HG03354 (cell line): Measurements from ENCODE around the gene RBM23.
"Not testable (repeated sequence)": the region's sequence is repeated elsewhere in the genome, so short reads cannot be mapped to it uniquely, and the experiment has no call there.

ENCODE experiments used
- ATAC-seq: cut with Tn5 transposase; IDR thresholded peaks from one replicate; pipeline ENCODE4 v1.9.1; 2021; ENCODE audit warnings: mild to moderate bottlenecking; ENCODE audit not compliant: unreplicated experiment, poor library complexity, severe bottlenecking

Gene RBM23

DNA sequence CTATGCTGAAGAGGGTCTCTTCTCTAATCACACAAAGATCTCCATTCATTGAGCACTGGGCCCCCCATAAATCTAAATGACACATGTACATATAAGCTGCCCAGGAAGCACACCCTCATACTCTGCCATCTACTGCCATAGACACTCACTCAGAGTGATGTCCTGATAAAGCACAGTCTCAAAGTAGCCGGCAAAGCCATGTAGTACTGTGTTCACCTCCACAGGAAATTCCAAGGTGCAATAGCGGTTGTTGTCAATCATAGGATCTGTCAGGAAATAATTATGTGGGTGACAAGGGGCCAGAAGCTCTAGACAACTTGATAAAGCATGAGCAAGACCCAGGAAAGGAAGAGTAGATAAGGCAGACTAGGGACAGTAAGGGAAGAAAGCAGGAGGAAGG, 3.3 kb upstream of the RBM23 start:
- ATAC-seq = no peak

- no peak for ATAC-seq
Measured at GRCh38 chr14:22920697-22921096, 1.7 kb upstream of the RBM23 start.

DNA sequence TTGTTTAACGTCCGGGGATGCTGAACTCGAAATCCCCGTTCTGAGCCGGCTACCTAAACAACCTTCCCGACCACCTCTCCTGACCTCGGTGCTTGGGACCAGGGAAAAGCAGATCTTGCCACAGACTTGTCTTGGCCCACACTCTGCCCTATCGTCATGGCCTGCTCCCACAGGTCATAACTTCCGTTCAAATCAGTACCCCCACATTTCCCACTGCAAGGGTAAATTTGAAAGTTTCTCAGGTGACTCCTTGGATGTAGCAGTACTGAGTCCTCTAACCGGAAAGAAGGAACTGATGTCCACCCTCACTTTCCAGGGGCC, 612 bp upstream of the RBM23 start:
- ATAC-seq = no peak

GRCh38 chr14:22915886-22916521, 2.9 kb downstream of the RBM23 start:
- ATAC-seq = no peak

- not testable (repeated sequence) for ATAC-seq
Measured at GRCh38 chr14:22914836-22915235, 4.1 kb downstream of the RBM23 start.

DNA sequence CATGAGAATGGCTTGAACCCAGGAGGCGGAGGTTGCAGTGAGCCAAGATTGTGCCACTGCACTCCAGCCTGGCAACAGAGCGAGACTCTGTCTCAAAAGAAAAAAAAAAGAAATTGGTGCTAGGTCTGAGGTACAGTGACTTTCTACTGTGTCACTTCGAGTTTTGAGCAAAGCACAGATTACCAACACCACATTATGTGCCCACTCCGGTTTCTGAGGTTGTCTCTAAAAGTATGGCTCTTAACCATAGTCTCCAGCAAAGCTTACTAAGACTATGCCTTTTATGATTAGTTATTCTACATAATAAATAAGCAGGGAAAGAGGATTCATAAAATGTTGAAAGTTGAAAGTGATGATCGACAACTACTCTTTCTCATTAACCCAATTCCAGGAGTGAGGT, 8.0 kb downstream of the RBM23 start:
- no peak for ATAC-seq

DNA sequence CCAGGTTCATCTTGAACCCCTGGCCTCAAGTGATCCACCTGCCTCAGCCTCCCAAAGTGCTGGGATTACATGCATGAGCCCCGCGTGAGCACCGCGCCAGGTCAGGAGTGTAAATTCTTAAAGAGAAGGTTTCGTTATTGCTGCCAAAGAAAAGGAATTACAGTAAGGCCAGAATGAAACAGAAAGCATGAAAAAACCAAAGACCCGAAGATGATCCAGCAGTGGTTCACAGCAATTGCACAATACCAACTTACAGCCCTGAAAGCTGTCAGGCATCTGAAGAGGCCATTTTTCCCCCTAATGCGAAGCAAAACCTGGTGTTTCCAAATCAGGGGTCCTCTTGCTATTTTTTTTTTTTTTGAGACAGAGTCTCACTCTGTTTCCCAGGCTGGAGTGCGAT, 10.3 kb downstream of the RBM23 start:
- no peak for ATAC-seq

DNA sequence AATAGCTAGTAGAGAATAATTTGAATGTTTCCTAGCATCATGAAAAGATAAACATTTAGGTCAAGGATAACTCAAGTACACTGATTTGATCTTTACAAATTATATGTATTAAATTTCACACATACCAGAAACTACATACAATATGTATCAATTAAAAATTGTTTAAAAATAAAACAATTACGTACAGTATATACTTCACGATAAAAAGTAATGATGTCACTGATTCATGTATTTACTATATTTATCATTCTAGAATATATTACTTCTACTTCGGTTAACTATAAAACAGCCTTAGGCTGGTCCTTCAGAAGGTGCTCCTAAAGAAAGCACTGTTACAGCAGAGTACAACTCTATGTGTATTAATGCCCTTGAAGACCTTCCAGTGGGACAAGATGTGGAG, 11.5 kb downstream of the RBM23 start:
- no peak for ATAC-seq

DNA sequence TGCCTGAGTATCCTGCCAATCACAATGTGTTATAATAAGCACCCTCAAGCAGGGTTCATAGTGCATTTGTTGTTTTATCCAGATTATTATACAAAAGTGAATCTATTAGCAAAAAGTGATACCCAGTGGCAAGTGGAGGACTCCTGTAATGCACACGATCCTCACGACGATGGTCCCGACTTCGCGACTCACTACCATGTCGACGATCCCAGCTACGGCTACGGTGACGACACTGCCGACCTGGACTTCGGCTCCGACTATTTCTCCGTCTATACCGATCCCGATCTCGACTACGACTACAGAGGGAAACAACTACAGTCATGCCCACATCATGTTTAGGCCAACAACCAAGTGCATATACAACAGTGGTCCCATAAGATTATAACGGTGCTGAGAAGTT, 12.9 kb downstream of the RBM23 start:
- ATAC-seq = no peak

DNA sequence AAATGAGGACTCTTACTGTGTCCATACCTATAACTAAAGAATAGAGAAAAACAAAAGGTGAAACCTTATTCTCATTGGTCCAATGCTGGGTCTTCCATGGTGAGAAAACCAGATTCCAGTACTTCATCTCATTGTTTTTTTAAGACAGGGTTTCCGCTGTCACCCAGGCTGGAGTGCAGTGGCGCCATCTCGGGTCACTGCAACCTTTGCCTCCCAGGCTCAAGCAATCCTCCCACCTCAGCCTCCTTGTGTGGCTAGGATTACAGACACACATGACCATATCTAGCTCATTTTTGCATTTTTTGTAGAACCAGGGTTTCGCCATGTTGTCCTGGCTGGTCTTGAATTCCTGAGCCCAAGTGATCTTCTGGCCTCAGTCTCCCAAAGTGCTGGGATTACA, 13.3 kb downstream of the RBM23 start:
- no peak for ATAC-seq

- no peak for ATAC-seq
Measured at GRCh38 chr14:22903742-22904087, 15.2 kb downstream of the RBM23 start.

DNA sequence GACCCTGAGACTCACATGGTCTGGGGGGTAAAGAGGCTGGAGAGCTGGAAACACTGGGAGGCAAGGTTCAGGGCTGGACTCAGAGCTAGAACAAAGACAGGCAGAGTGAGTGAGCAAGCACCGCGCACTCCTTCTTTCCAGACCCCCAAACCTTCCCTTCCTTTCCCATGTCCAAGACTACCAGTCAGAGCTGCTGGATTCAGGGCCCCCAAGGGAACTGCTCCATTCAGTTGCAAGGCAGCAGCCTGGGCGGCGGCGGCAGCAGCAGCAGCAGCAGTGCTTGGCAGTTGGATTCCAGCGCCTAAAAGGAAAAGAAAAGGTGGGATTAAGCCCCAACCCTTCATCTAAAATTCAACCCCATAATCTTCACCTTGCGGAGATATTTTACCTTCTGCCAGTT, 17.1 kb downstream of the RBM23 start:
- no peak for ATAC-seq

- peak; percentile 55 for ATAC-seq
Measured at GRCh38 chr14:22900081-22900799, 18.7 kb downstream of the RBM23 start.

DNA sequence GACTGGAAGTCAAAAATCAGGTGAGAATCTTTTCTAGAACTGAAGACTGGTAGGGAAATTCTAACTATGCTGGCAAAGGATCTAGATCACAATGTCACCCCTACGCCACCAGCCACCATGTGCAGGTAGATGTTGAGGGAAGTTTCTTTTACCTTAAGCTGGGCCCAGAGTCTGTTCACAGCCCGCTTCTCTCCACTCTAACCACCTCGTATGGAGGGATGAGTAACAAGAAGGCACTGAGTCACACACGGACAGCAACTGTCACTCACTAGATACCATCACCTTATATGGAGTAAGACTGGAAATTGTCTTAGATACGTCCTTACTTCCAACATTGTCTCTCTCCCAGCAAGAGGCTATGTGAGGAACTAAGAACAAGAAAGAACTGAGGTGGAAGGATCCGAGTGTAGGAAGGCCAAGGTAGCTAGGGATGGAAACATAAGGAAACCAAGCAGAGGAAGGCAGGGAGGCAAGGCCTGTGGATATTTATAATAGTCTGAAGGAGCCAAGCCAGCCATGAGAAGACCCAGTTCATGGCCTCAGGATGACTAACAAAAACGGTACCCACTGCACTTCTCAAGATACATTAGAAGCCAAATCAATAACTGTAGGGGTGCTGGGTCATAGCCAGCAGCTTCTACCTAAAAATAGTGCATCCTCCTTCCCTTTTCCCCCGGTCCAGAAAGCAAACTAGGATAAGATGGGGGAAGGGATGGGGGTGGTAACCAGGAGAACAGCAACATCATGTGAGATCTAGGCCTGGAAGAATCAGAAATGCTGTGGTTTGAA, 20.5 kb downstream of the RBM23 start:
- no peak for ATAC-seq

GRCh38 chr14:22897357-22897756, 21.6 kb downstream of the RBM23 start:
- ATAC-seq = no peak

- ATAC-seq = no peak
Measured at GRCh38 chr14:22896760-22897159, 22.2 kb downstream of the RBM23 start.

DNA sequence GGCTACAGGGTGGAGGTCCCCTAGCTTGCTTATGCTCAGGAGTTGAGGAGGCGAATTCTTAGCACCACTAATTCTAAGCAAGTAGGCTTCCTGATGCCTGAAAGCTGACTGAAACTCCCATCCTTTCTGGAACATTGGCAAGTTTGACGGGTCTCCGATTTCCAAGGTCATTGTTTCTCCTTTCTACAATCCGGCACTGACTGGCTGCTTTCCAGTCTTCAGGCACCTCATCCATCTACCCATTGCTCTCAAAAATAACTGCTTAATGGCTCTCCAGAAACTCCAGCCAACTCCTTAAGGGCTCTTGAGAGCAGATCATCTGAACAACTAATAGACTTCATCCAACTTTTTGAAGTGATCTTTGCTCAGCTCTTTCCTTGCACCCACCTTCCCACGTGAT, 22.6 kb downstream of the RBM23 start:
- ATAC-seq = no peak

DNA sequence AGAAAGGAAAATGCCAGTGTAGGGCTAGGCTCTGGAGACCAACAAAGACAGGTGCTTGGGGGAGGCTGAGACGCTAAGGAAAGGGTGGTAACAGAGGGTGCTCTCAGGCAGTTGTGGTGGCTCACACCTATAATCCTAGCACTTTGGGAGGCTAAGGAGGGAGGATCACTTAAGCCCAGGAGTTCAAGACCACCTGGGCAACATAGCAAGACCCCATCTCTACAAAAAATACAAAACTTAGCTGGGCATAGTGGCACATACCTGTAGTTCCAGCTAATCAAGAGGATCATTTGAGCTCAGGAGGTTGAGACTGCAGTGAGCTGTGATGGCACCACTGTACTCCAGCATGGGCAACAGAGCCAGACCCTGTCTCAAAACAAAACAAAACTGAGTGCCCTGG, 23.5 kb downstream of the RBM23 start:
- no peak for ATAC-seq

DNA sequence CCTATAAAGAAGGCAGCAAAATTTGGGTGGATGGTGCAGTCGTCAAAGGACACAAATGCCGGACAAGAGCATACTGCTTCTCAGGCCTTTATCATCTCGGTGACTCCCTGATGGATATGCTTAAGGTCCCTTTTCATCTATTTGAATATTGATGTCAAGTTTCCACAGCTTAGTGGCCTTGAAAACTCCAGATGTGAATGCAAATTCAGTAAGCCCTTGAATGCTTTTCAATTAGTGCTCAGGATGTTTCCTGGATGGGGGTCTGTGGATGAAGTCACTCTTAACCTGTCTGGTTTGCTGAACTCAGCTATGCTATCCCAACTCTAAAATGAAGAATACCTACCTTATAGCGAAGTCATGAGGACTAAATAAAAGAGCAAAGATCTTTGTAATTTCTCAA, 25.2 kb downstream of the RBM23 start:
- ATAC-seq = no peak

GRCh38 chr14:22892488-22892887, 26.5 kb downstream of the RBM23 start:
- no peak for ATAC-seq

DNA sequence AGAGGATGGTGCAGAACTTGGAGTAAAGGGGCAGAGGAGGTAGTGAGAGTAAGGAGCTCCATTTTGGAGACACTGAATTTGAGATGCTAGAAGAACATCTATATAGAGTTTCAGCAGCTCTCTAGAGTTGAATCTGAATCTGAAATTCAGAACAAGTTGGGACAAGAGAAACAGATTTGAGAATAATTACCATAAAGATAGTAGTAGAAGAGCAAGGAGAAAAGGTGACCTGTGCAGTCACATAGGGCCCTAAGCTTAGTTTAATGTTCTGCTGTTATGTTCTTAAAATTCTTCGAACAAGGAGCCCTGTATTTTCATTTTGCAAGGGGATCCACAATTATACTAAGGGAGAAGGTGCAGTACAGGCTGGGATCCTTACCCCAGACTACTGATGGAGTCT, 28.5 kb downstream of the RBM23 start:
- no peak for ATAC-seq
